Forelimb muscle (tissue), 1 donor: Measurements from ENCODE around the gene MS4A13. TPM values are rescaled to one million over a fixed set of nuclear protein-coding genes. Genes with fewer than 3 reads are reported as not detected.
A peak's percentile ranks its signal among the peaks of the same experiment; 100 is the strongest.
"Not testable (repeated sequence)": the region's sequence is repeated elsewhere in the genome, so short reads cannot be mapped to it uniquely, and the experiment has no call there.

Source experiments
- DNase-seq: peaks from one replicate; pipeline ENCODE4 v3.0.0-alpha.2; 2013; ENCODE audit warnings: low read depth
- polyA plus RNA-seq: library from polyadenylated mRNA; unstranded; fragments of 120-200 nt; gene quantifications from one replicate; pipeline ENCODE4 v1.2.1, GENCODE V29; 2013; ENCODE audit not compliant: insufficient read length

MS4A13 gene
- not detected for polyA plus RNA-seq

DNA sequence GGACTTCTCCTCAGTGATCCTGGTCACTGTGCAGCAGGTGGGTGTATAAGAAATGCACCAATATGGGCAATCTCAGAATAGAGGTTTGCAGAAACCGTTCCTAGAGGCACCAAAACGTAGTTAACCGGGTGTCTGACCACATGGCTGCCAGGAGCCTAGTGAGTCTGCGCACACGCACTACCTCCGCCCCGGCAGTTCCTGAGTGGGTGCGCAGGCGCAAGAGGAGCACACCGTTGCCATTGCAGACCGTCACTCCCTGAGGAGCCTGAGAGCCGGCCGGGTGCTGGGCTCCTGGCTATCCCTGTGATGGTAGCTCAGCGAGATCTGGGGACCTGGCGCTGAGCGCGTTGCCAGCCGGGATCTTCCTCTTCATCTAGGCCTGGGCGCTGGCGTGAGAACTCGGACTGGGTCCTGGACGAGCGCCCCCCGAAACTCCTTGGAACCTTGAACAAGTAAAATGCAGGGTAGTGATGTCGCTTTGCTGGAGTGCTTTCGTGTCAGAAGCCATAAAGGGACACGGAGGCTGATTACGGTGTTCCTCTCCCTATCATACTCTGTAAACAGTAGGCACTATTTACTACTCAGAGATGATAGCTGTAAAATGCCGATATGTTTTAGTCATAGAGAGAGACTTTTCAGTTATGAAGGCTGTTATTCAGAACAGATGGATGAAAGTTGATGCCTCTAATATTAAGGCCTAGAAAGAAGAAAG is at the start of gene MS4A13:
Gene MS4A13, plus strand, starts transcription at position 249 of the 712 bp plus-strand sequence. CDS start 2,692 bp downstream, outside the sequence.
- no peak for DNase-seq

GRCh38 chr11:60468829-60469228 is 46.4 kb upstream of the MS4A13 start:
- no peak for DNase-seq

DNA sequence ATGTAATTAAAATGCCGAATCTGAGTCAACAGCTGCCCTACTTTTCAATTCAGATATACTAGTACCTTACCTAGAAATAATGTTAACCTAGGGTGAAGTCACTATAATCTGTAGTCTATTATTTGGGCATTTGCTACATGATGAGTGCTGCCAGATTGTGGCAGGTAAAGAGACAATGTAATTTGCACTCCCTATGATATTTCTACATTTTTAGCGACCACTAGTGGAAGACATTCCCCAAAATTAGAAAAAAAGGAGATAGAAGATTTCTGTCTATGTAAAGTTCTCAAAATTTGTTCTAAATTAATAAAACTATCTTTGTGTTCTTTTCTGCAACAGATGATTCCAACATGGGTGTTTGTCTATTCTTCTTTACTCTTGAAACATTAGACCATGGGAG is 45.5 kb upstream of the MS4A13 start:
- no peak for DNase-seq

DNA sequence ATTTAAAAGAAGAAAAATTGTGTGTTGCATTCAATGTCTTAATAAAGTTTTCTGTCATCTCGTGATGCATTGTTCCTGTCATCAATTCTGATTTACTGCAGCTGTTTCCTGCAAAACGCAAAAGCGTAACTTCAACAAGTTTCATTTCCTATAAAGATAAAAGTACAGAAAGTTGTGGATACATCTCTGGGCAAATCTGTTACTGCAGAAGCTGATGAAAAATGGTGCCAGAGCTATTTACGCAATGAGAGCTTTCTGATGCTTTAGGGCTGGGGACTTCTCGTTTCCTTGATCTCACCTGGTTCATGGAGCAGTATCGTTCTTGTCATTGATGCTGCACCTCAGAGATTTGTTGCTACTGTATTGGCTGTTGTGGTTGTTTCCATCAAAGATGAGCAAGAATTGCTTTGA is 38.2 kb upstream of the MS4A13 start:
- no peak for DNase-seq

DNA sequence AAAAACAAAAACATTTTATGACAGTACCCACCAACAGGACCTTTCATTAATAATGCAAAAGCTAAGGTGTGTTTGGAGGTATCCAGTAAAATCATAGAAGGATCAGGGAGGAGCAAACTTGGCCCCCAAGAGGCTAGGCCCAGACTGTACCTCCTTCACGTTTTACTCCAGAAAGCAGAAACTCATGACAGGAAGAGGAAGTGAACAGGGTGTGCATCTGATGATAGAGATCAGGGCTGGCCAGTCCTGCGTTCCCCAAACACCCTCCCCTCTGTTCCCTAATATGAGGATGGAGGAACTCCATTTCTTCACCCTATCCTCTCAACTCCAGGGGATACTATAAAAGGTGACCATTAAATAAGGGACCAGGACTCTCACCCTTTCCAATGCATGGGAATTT is 32.8 kb upstream of the MS4A13 start:
- no peak for DNase-seq

- DNase-seq = no peak
Measured at GRCh38 chr11:60485987-60486386, 29.2 kb upstream of the MS4A13 start.

DNA sequence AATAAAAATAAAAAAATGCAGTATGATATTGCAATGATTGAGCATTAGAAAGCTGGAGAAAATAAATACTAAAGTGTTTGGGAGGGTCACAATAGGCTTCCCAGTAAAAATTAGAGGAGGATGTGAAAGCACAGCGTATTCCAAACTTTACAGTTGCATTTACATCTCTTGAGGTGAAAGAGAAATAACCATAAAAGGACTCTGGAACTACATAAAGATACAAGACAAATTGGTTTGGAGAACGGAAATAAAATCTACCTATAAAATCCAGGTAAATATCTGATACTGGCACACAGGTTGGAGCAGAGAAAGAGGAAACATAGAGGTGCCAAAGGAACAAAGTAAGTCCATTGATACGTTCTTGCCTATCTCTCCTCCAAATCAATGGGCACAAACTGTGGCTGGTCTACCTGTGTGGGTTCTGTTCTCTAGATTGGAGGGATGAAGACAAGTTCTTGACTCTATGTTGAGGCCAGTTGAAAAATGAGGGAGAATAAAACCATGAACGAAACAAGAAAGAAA is 22.6 kb upstream of the MS4A13 start, which contains the start of gene MS4A12:
Gene MS4A12, plus strand, starts transcription at position 291 of the 522 bp plus-strand sequence. CDS start 4,541 bp downstream, outside the sequence.
- no peak for DNase-seq

DNA sequence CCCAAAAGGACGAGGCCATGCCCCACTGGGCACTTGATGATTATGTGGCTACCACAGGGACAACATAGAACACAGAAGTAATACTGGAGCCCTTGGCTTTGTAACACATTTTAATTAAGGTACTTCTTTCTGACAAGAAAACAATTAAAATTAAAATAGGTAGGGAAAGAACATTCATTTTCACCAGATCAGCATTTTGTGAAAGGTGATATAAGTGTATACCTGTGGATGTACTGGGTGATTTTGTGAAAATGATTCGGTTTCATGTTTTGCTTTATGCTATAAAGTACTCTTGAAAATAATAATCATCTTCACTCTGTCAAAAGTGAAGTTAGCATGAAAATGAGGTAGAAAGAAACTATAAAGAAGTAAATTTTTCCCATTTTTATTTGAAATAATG is 21.7 kb upstream of the MS4A13 start:
- DNase-seq = no peak

GRCh38 chr11:60498399-60498798 is 16.8 kb upstream of the MS4A13 start:
- no peak for DNase-seq

DNA sequence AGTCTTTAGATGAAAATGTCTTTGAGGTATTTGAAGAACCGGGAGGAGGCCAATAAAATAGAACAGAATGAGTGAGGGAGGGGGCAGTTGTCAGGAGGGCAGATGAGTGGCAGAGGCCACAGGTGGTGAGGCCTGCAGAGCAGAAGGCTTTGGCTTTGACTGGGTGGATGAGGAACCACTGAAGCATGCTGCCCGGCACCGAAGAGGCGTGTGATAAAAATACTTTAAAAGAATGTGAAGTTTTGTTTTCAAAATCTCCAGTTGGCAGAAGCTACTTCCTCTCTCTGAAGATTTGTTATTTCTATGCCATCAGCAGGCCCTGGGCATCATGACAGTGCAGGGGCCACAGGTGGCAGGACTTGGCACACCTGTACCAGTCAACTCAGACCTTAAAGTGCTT is 16.3 kb upstream of the MS4A13 start:
- DNase-seq = no peak

GRCh38 chr11:60500276-60500910 is 14.8 kb upstream of the MS4A13 start:
- DNase-seq = no peak

GRCh38 chr11:60502221-60502775 is 12.9 kb upstream of the MS4A13 start:
- DNase-seq = no peak

- no peak for DNase-seq
Measured at GRCh38 chr11:60504219-60504905, 10.8 kb upstream of the MS4A13 start.

DNA sequence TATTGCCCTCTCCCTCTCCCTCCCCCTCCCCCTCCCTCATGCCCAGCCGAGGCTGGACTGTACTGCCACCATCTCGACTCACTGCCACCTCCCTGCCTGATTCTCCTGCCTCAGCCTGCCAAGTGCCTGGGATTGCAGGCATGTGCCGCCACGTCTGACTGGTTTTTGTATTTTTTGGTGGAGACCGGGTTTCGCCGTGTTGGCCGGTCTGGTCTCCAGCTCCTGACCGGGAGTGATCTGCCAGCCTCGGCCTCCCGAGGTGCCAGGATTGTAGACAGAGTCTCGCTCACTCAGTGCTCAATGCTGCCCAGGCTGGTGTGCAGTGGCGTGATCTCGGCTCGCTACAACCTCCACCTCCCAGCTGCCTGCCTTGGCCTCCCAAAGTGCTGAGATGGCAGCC is 5.6 kb upstream of the MS4A13 start:
- DNase-seq = not testable (repeated sequence)

GRCh38 chr11:60510209-60510608 is 5.0 kb upstream of the MS4A13 start:
- DNase-seq = not testable (repeated sequence)

- no peak for DNase-seq
Measured at GRCh38 chr11:60511393-60511792, 3.8 kb upstream of the MS4A13 start.

DNA sequence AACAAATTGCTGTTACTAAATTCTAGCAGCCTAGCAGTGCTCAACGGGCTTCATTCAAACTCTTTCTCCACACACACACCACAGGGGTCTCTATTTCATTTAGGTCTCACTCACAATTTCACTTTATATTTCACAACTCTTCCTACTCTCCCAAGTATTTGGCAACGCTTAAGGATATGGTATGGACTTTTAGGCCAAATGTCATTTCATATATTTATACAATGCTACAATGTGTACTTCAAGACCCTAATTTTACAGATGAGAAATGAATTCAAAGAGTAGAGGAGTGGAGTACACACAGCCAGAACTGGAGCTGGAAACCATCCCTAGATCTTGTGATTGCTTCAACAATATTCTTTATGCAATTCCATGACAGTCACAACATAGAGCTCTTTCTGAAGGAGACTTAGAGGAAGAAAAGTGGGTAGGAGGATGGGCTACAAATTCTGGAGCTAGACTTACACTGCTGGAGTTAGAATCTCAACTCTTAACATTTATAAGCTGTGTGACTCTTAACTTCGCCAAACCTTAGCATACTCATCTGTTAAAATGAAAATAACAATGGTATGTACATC is 2.5 kb upstream of the MS4A13 start:
- no peak for DNase-seq

- peak; percentile 60 for DNase-seq
Measured at GRCh38 chr11:60513496-60514460, 1.4 kb upstream of the MS4A13 start.

DNA sequence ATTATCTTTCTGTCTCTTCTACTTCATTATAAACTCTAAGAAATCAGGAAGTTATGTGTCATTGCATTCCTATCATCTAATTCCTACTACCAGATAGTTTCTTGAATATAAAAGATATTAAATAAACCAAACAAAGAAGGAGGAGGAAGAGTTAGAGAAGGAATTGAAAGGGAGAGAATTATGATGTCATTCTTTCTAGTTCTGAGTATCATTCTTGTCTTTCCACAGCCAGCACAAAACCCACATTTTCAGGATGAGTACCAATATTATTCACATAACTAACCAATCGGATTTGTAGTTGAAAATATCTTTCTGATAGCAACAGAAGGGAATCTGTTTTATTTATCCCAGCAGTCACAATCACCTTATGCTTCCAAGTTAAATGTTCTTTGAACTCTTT is 13.3 kb downstream of the MS4A13 start:
- no peak for DNase-seq

DNA sequence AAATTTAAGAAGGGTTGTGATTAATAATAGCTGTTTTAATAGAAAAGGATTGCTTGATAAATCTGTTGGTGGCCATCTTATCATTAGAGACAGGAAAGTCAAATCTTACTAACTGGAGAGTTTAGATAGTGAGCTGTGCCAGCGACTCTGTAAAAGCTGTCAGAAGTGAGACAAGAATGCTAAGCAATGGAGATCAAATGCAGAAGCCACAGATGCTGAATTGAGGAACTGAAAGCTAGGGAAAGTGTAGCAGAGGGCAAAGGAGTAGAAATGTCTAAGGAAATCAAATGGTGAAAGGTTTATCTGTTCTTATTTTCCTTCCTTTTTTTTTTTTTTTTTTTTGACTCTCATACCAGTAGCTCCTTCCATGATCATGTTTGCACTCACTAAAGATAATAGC is 13.7 kb downstream of the MS4A13 start:
- DNase-seq = no peak
